IMR-90 (cell line): Measurements from ENCODE around the gene YJU2. TPM values are rescaled to one million over a fixed set of nuclear protein-coding genes. Genes with fewer than 3 reads are reported as not detected.

Source experiments
- ATAC-seq: fragments of 200-7000 bp; cut with Tn5 transposase; 2 replicates; pipeline ENCODE4 v1.9.1; 2020; ENCODE audit warnings: low read depth, mild to moderate bottlenecking, moderate library complexity
- BruUV-seq: library from RNA; stranded (reverse); fragments of 400-500 nt; replicated peaks from 2 replicates; lab custom pipeline; 2021; lab: Mats Ljungman, UMichigan
- CTCF ChIA-PET: fragments of 300-600 bp; formaldehyde crosslinking; extraction: SDS; loops from one replicate; lab custom pipeline; 2021; ENCODE audit warnings: antibody characterized with exemption; lab: Yijun Ruan, JAX
- POLR2A ChIA-PET: fragments of 300-600 bp; sonication (Branson Sonifier 250); formaldehyde crosslinking; loops from one replicate; lab custom pipeline; 2022; ENCODE audit warnings: antibody characterized with exemption; ENCODE audit not compliant: unreplicated experiment; lab: Charles Lee
- DNase-seq: peaks from one replicate; pipeline ENCODE4 v3.0.0; 2013
- H2AFZ ChIP-seq: replicated peaks from 2 replicates; pipeline ENCODE3; 2013; ENCODE audit warnings: low read length, mild to moderate bottlenecking; ENCODE audit not compliant: poor library complexity
- H2AK5ac ChIP-seq: 2 replicates; pipeline ENCODE4 v1.6.1; 2013; ENCODE audit warnings: low read depth, low read length, inconsistent platforms
- H2AK9ac ChIP-seq: replicated peaks from 2 replicates; pipeline ENCODE3; 2013; ENCODE audit warnings: mild to moderate bottlenecking, low read depth, low read length, moderate library complexity; ENCODE audit not compliant: poor library complexity
- H2BK120ac ChIP-seq: 2 replicates; pipeline ENCODE4 v1.6.1; 2013; ENCODE audit warnings: low read depth, low read length, inconsistent platforms
- H2BK15ac ChIP-seq: 3 replicates; pipeline ENCODE4 v1.6.1; 2013; ENCODE audit warnings: low read depth, low read length, inconsistent platforms
- H2BK20ac ChIP-seq: 2 replicates; pipeline ENCODE4 v1.6.1; 2013; ENCODE audit warnings: low read depth, mild to moderate bottlenecking, inconsistent platforms, low read length, moderate library complexity
- H2BK5ac ChIP-seq: 2 replicates; pipeline ENCODE4 v1.6.1; 2013; ENCODE audit warnings: mild to moderate bottlenecking, low read depth, low read length, inconsistent platforms; ENCODE audit not compliant: poor library complexity, severe bottlenecking
- H3K14ac ChIP-seq: replicated peaks from 2 replicates; pipeline ENCODE4 v1.6.1; 2013; ENCODE audit warnings: low read depth, low read length, inconsistent platforms
- H3K18ac ChIP-seq: 2 replicates; pipeline ENCODE4 v1.6.1; 2013; ENCODE audit warnings: low read depth, low read length, control low read depth
- H3K23ac ChIP-seq: 2 replicates; pipeline ENCODE4 v1.6.1; 2013; ENCODE audit warnings: low read depth, low read length, inconsistent platforms
- H3K27ac ChIP-seq: 2 replicates; pipeline ENCODE4 v1.5.1; 2013; ENCODE audit warnings: mild to moderate bottlenecking, control low read depth, low read length; ENCODE audit not compliant: insufficient read depth
- H3K27me3 ChIP-seq: 2 replicates; pipeline ENCODE4 v1.6.1; 2013; ENCODE audit warnings: low read length; ENCODE audit not compliant: control insufficient read depth, insufficient read depth
- H3K36me3 ChIP-seq: 2 replicates; pipeline ENCODE4 v1.6.1; 2013; ENCODE audit warnings: low read length, mixed read lengths; ENCODE audit not compliant: control insufficient read depth, insufficient read depth
- H3K4ac ChIP-seq: 2 replicates; pipeline ENCODE4 v1.6.1; 2013; ENCODE audit warnings: low read depth, low read length, inconsistent platforms
- H3K4me1 ChIP-seq: 2 replicates; pipeline ENCODE4 v1.6.1; 2013; ENCODE audit warnings: low read length, mixed read lengths; ENCODE audit not compliant: control insufficient read depth, insufficient read depth
- H3K4me2 ChIP-seq: 2 replicates; pipeline ENCODE4 v1.6.1; 2013; ENCODE audit warnings: low read depth, mild to moderate bottlenecking, control low read depth, low read length, moderate library complexity
- H3K4me3 ChIP-seq: 2 replicates; pipeline ENCODE4 v1.5.1; 2013; ENCODE audit warnings: low read depth, mild to moderate bottlenecking, control low read depth, low read length, moderate library complexity; ENCODE audit not compliant: insufficient read depth
- H3K56ac ChIP-seq: 2 replicates; pipeline ENCODE4 v1.6.1; 2013; ENCODE audit warnings: low read length, inconsistent platforms; ENCODE audit not compliant: insufficient read depth; ENCODE audit errors: extremely low read depth
- H3K79me1 ChIP-seq, 2 experiments: 2 replicates each; pipeline ENCODE4 v1.6.1; 2013; ENCODE audit warnings: low read length in 2 of 2, inconsistent platforms in 1 of 2, low read depth in 1 of 2
- H3K9ac ChIP-seq: 2 replicates; pipeline ENCODE4 v1.6.1; 2013; ENCODE audit warnings: low read depth, low read length, control low read depth
- H3K9me1 ChIP-seq: 2 replicates; pipeline ENCODE4 v1.6.1; 2013; ENCODE audit warnings: low read length, inconsistent platforms; ENCODE audit not compliant: insufficient read depth
- H3K9me3 ChIP-seq: 2 replicates; pipeline ENCODE4 v1.6.1; 2013; ENCODE audit warnings: low read length; ENCODE audit not compliant: control insufficient read depth, insufficient read depth
- H4K20me1 ChIP-seq: 2 replicates; pipeline ENCODE4 v1.6.1; 2013; ENCODE audit warnings: low read length, inconsistent platforms; ENCODE audit not compliant: insufficient read depth
- H4K5ac ChIP-seq: 2 replicates; pipeline ENCODE4 v1.6.1; 2013; ENCODE audit warnings: mild to moderate bottlenecking, low read depth, low read length, control low read depth
- H4K8ac ChIP-seq, 2 experiments: 2 replicates each; pipeline ENCODE4 v1.6.1; 2013; ENCODE audit warnings: low read depth in 2 of 2, low read length in 2 of 2, control low read depth in 1 of 2, inconsistent platforms in 1 of 2
- H4K91ac ChIP-seq: 2 replicates; pipeline ENCODE4 v1.6.1; 2013; ENCODE audit warnings: low read depth, low read length, inconsistent platforms; ENCODE audit not compliant: insufficient read depth
- BHLHE40 ChIP-seq: fragments of 150-350 bp; IDR thresholded peaks from 2 replicates; pipeline ENCODE4 v1.6.1; 2016; ENCODE audit warnings: mild to moderate bottlenecking, low read depth, low read length
- CEBPB ChIP-seq: IDR thresholded peaks from 2 replicates; pipeline ENCODE4 v1.6.1; 2012; ENCODE audit warnings: low read depth, low read length, improper control_type of control experiment
- MAFK ChIP-seq: IDR thresholded peaks from 2 replicates; pipeline ENCODE4 v1.6.1; 2012; ENCODE audit warnings: low read depth, low read length, improper control_type of control experiment
- MAZ ChIP-seq: IDR thresholded peaks from 2 replicates; pipeline ENCODE4 v1.6.1; 2012; ENCODE audit warnings: low read depth, mild to moderate bottlenecking, low read length, improper control_type of control experiment, moderate library complexity, borderline replicate concordance
- MXI1 ChIP-seq: IDR thresholded peaks from 2 replicates; pipeline ENCODE4 v1.6.1; 2012; ENCODE audit warnings: low read depth, mild to moderate bottlenecking, low read length, moderate library complexity, borderline replicate concordance
- NFE2L2 ChIP-seq: fragments of 150-350 bp; IDR thresholded peaks from 2 replicates; pipeline ENCODE4 v1.6.1; 2016; ENCODE audit warnings: low read depth, mild to moderate bottlenecking, low read length
- RAD21 ChIP-seq: IDR thresholded peaks from 2 replicates; pipeline ENCODE4 v1.6.1; 2012; ENCODE audit warnings: low read length, improper control_type of control experiment
- RCOR1 ChIP-seq: IDR thresholded peaks from 2 replicates; pipeline ENCODE4 v1.6.1; 2012; ENCODE audit warnings: mild to moderate bottlenecking, low read length, improper control_type of control experiment; ENCODE audit not compliant: insufficient replicate concordance
- RFX5 ChIP-seq: IDR thresholded peaks from 2 replicates; pipeline ENCODE4 v1.8.0; 2012; ENCODE audit warnings: low read depth, mild to moderate bottlenecking, low read length, moderate library complexity
- WGBS, 2 experiments: methylation state at CpG; one replicate each; pipeline versions ENCODE4 v1.1.5 to v1.1.7; 2013; ENCODE audit warnings: missing lambda C conversion rate in 2 of 2; ENCODE audit not compliant: insufficient read length in 1 of 2; ENCODE audit errors: extremely low coverage in 2 of 2; 5-methylcytosine and 5-hydroxymethylcytosine counted together
- dilution Hi-C: fragments of 300-500 bp; cut with HindIII; formaldehyde crosslinking; loops from one replicate; pipeline ENCODE4 v1.14.3; 2018; ENCODE audit warnings: low sequenced_read_pairs; ENCODE audit not compliant: unreplicated experiment
- in situ Hi-C: fragments of 300-500 bp; cut with MboI; formaldehyde crosslinking; loops from 3 replicates; pipeline ENCODE4 v1.14.3; 2019; ENCODE audit warnings: low sequenced_read_pairs, inconsistent platforms, mixed read lengths
- intact Hi-C: fragments of 100-400 bp; cut with micrococcal nuclease; formaldehyde crosslinking; loops from 2 replicates; pipeline ENCODE4 v1.10.0; 2022
- polyA plus RNA-seq, 3 experiments: library from polyadenylated mRNA; depleted of rRNA; stranded (reverse); fragments of >200 nt; gene quantifications; 2 replicates each; pipeline ENCODE4 v1.2.3, GENCODE V29; 2012; ENCODE audit warnings: low replicate concordance in 1 of 3
- total RNA-seq: library from RNA; depleted of rRNA; stranded (reverse); fragments of >200 nt; gene quantifications from 2 replicates; pipeline ENCODE4 v1.2.3, GENCODE V29; 2012
- TF ChIP-seq, protein P1 (sequence below): fragments of 150-350 bp; IDR thresholded peaks from 2 replicates; pipeline ENCODE4 v1.6.1; 2016; ENCODE audit warnings: low read depth, mild to moderate bottlenecking, low read length, moderate library complexity, borderline replicate concordance
- TF ChIP-seq, protein P2 (sequence below): conservative IDR thresholded peaks from 2 replicates; pipeline ENCODE4 v1.5.1; 2012; ENCODE audit warnings: mild to moderate bottlenecking, low read depth, low read length, improper control_type of control experiment
- TF ChIP-seq, protein P3 (sequence below): fragments of 150-350 bp; IDR thresholded peaks from 2 replicates; pipeline ENCODE4 v1.6.1; 2017; ENCODE audit warnings: mild to moderate bottlenecking, antibody characterized with exemption, low read length, low read depth

Gene YJU2
- total and polyA plus RNA-seq, 2 of the 4 experiments (the other 2 are of a cell fraction) = 15.6 to 18.9 TPM

- H3K36me3 ChIP-seq = peaks cover 44% of the 10 kb centered on the region
- intact Hi-C loops (no loop called here), dilution Hi-C loops (no loop called here), in situ Hi-C loops (no loop called here)
- no peak overlapping the region for H3K4me2 ChIP-seq
- no peak overlapping the region for H2AK9ac ChIP-seq
- H3K79me1 ChIP-seq = no peaks in the 10 kb centered on the region
- no peak overlapping the region for H2BK15ac ChIP-seq
- H3K56ac ChIP-seq = no peak overlapping the region
- H2BK5ac ChIP-seq = no peak overlapping the region
- WGBS, 2 experiments = no CpG with 5 or more reads among the region's 6 CpGs
- ChIA-PET CTCF (interaction anchor here (1.1 to 1.9 kb wide), 2 partner anchors 8 to 10 kb away, joined by 3 to 4 read pairs; partner anchors contain the start of gene YJU2), POLR2A (no interaction called here)
- no peaks in the 10 kb centered on the region for H3K4me1 ChIP-seq
- ATAC-seq (no peak), DNase-seq (no peak)
- no peak overlapping the region for H2AFZ ChIP-seq
- H3K18ac ChIP-seq = no peak overlapping the region
- no peak overlapping the region for H4K91ac ChIP-seq
- no TSS peak for BruUV-seq
- H4K5ac ChIP-seq = no peak overlapping the region
- peaks cover 8% of the 10 kb centered on the region; the same call in 1 of the 2 replicates for H3K9me3 ChIP-seq
- no peak for TF ChIP-seq RCOR1
- TF ChIP-seq BHLHE40 = no peak
- no peak for TF ChIP-seq MAZ
- no peak for TF ChIP-seq RFX5
- TF ChIP-seq, protein P1, sequence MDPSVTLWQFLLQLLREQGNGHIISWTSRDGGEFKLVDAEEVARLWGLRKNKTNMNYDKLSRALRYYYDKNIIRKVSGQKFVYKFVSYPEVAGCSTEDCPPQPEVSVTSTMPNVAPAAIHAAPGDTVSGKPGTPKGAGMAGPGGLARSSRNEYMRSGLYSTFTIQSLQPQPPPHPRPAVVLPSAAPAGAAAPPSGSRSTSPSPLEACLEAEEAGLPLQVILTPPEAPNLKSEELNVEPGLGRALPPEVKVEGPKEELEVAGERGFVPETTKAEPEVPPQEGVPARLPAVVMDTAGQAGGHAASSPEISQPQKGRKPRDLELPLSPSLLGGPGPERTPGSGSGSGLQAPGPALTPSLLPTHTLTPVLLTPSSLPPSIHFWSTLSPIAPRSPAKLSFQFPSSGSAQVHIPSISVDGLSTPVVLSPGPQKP = no peak
- TF ChIP-seq RAD21 = no peak
- TF ChIP-seq, protein P2, sequence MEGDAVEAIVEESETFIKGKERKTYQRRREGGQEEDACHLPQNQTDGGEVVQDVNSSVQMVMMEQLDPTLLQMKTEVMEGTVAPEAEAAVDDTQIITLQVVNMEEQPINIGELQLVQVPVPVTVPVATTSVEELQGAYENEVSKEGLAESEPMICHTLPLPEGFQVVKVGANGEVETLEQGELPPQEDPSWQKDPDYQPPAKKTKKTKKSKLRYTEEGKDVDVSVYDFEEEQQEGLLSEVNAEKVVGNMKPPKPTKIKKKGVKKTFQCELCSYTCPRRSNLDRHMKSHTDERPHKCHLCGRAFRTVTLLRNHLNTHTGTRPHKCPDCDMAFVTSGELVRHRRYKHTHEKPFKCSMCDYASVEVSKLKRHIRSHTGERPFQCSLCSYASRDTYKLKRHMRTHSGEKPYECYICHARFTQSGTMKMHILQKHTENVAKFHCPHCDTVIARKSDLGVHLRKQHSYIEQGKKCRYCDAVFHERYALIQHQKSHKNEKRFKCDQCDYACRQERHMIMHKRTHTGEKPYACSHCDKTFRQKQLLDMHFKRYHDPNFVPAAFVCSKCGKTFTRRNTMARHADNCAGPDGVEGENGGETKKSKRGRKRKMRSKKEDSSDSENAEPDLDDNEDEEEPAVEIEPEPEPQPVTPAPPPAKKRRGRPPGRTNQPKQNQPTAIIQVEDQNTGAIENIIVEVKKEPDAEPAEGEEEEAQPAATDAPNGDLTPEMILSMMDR = no peak
- no peak for TF ChIP-seq CEBPB
- no peak for TF ChIP-seq MXI1
- TF ChIP-seq NFE2L2 = no peak
- TF ChIP-seq MAFK = no peak
- TF ChIP-seq, protein P3, sequence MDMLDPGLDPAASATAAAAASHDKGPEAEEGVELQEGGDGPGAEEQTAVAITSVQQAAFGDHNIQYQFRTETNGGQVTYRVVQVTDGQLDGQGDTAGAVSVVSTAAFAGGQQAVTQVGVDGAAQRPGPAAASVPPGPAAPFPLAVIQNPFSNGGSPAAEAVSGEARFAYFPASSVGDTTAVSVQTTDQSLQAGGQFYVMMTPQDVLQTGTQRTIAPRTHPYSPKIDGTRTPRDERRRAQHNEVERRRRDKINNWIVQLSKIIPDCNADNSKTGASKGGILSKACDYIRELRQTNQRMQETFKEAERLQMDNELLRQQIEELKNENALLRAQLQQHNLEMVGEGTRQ = no peak
- H3K14ac ChIP-seq = no peak overlapping the region
- no peak overlapping the region for H2BK20ac ChIP-seq
- H3K27ac ChIP-seq = no peak overlapping the region
- no peak overlapping the region for H3K23ac ChIP-seq
- H4K8ac ChIP-seq = no peak overlapping the region
- no peak overlapping the region for H2AK5ac ChIP-seq
- no peaks in the 10 kb centered on the region for H3K9me1 ChIP-seq
- H3K4ac ChIP-seq = no peak overlapping the region
- no peak overlapping the region for H2BK120ac ChIP-seq
- H4K20me1 ChIP-seq = no peaks in the 10 kb centered on the region
- H3K4me3 ChIP-seq = no peak overlapping the region
- H3K9ac ChIP-seq = no peak overlapping the region
- no peaks in the 10 kb centered on the region for H3K27me3 ChIP-seq
Observed at GRCh38 chr19:4257025-4257424, 10.1 kb downstream of the YJU2 start.
